ENCODE results near the gene ELAC1.

ELAC1 gene

DNA sequence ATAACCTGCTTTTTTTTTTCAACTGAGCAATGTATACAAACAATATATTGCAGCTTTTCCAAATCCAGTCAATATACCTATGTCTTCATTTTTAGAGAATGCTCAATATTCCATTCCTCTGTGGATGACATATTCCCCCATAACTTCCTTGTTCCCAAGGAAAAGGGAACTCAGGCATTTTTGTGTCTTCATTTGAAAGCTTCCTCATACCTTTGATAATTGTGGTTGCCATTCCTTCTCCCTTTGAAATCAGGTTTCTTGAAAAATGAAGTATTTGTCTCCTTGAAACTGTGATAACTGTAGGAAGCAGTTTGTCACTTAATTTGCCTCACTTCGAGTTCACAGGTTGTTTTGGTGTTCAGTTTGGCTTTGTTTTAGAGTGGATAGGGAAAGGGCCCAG lies 13.5 kb downstream of the ELAC1 start:
- TF ChIP-seq, protein P1, sequence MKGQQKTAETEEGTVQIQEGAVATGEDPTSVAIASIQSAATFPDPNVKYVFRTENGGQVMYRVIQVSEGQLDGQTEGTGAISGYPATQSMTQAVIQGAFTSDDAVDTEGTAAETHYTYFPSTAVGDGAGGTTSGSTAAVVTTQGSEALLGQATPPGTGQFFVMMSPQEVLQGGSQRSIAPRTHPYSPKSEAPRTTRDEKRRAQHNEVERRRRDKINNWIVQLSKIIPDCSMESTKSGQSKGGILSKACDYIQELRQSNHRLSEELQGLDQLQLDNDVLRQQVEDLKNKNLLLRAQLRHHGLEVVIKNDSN (IDR thresholded peaks at IDR 0.05): no peak
- TF ChIP-seq CEBPB (IDR thresholded peaks at IDR 0.05) (no peak), FOXM1 (IDR thresholded peaks at IDR 0.05; ENCODE audit: borderline replicate concordance, low read depth) (no peak), YY1 (IDR thresholded peaks at IDR 0.05; ENCODE audit: low read depth) (no peak), TCF12 (IDR thresholded peaks at IDR 0.05; ENCODE audit: low read depth) (no peak), TEAD4 (IDR thresholded peaks at IDR 0.05) (no peak), EGR1 (IDR thresholded peaks at IDR 0.05) (no peak)
- TF ChIP-seq, protein P2, sequence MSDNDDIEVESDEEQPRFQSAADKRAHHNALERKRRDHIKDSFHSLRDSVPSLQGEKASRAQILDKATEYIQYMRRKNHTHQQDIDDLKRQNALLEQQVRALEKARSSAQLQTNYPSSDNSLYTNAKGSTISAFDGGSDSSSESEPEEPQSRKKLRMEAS (IDR thresholded peaks at IDR 0.05): no peak
- TF ChIP-seq, protein P3, sequence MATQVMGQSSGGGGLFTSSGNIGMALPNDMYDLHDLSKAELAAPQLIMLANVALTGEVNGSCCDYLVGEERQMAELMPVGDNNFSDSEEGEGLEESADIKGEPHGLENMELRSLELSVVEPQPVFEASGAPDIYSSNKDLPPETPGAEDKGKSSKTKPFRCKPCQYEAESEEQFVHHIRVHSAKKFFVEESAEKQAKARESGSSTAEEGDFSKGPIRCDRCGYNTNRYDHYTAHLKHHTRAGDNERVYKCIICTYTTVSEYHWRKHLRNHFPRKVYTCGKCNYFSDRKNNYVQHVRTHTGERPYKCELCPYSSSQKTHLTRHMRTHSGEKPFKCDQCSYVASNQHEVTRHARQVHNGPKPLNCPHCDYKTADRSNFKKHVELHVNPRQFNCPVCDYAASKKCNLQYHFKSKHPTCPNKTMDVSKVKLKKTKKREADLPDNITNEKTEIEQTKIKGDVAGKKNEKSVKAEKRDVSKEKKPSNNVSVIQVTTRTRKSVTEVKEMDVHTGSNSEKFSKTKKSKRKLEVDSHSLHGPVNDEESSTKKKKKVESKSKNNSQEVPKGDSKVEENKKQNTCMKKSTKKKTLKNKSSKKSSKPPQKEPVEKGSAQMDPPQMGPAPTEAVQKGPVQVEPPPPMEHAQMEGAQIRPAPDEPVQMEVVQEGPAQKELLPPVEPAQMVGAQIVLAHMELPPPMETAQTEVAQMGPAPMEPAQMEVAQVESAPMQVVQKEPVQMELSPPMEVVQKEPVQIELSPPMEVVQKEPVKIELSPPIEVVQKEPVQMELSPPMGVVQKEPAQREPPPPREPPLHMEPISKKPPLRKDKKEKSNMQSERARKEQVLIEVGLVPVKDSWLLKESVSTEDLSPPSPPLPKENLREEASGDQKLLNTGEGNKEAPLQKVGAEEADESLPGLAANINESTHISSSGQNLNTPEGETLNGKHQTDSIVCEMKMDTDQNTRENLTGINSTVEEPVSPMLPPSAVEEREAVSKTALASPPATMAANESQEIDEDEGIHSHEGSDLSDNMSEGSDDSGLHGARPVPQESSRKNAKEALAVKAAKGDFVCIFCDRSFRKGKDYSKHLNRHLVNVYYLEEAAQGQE (IDR thresholded peaks at IDR 0.05; ENCODE audit: low read depth): no peak

DNA sequence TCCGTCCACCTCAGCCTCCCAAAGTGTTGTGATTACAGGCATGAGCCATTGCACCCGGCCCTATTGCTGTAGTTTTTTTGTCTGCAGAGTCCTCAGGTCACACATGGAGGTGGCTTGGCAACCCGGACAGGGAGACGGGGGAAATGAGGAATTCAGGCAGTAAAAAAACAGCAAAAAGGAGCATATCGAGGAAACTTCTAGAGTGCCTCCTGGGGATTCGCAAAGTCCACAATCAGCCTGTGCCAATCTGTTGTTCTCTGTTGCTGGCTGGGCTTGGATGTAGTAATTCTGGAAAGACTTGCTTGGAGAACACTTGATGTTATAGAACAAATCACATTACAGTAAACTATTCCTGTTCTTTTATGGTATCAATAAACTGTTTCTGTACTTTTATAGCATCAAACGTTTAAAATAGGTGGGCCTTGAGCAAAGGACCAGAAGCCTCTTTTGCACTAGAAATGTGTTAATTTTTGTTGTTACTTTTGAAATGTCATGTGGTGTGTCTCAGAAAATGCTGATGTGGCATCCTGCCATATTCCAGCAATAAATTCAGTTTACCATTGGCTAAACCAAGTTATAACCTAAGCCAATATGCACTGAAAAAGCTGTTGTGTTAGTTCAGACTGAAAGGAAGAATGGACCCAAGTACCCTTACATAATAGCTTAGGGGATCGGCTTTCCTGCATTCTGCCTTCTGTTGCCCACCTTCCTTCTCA lies 14.4 kb downstream of the ELAC1 start:
- TF ChIP-seq TCF12 (IDR thresholded peaks at IDR 0.05; ENCODE audit: low read depth) (no peak), TAF1 (IDR thresholded peaks at IDR 0.05; ENCODE audit: low read depth) (no peak), EP300 (IDR thresholded peaks at IDR 0.05; ENCODE audit: borderline replicate concordance) (no peak), NFIC (IDR thresholded peaks at IDR 0.05) (no peak), TEAD4 (IDR thresholded peaks at IDR 0.05) (no peak), RAD21 (IDR thresholded peaks at IDR 0.05; ENCODE audit: low read depth) (no peak), YY1 (IDR thresholded peaks at IDR 0.05; ENCODE audit: low read depth) (no peak), EGR1 (IDR thresholded peaks at IDR 0.05) (no peak), ZBTB7A (IDR thresholded peaks at IDR 0.05; ENCODE audit: low read depth) (no peak), FOXM1 (IDR thresholded peaks at IDR 0.05; ENCODE audit: borderline replicate concordance, low read depth) (no peak), CREB1 (IDR thresholded peaks at IDR 0.05; ENCODE audit: low read depth) (no peak), CEBPB (IDR thresholded peaks at IDR 0.05) (no peak)
- TF ChIP-seq, protein P3 (IDR thresholded peaks at IDR 0.05; ENCODE audit: low read depth): no peak
- TF ChIP-seq, protein P1 (IDR thresholded peaks at IDR 0.05): no peak
- TF ChIP-seq, protein P2 (IDR thresholded peaks at IDR 0.05): no peak

DNA sequence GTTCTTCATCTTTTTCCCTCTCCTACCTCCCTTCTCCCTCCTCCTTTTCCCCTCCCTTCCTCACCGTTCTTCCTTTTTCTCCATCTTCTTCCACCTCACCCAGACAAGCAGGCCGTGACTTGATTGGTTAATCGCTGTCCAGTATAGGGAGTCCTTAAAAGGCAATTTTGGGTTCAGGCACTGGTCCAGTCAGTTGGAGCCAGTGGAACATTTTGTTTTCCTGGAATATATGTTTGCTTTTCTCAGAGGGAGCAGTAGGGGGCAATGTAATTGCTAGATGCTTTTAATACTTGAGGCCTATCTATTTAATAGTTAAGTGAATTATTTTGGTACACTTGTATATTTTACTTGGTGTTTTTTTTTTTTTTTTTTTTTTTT lies 15.0 kb downstream of the ELAC1 start:
- TF ChIP-seq TEAD4 (IDR thresholded peaks at IDR 0.05) (no peak), TAF1 (IDR thresholded peaks at IDR 0.05; ENCODE audit: low read depth) (no peak), YY1 (IDR thresholded peaks at IDR 0.05; ENCODE audit: low read depth) (no peak), RAD21 (IDR thresholded peaks at IDR 0.05; ENCODE audit: low read depth) (no peak), FOXM1 (IDR thresholded peaks at IDR 0.05; ENCODE audit: borderline replicate concordance, low read depth) (no peak), CEBPB (IDR thresholded peaks at IDR 0.05) (no peak)
- TF ChIP-seq, protein P2 (IDR thresholded peaks at IDR 0.05): no peak

DNA sequence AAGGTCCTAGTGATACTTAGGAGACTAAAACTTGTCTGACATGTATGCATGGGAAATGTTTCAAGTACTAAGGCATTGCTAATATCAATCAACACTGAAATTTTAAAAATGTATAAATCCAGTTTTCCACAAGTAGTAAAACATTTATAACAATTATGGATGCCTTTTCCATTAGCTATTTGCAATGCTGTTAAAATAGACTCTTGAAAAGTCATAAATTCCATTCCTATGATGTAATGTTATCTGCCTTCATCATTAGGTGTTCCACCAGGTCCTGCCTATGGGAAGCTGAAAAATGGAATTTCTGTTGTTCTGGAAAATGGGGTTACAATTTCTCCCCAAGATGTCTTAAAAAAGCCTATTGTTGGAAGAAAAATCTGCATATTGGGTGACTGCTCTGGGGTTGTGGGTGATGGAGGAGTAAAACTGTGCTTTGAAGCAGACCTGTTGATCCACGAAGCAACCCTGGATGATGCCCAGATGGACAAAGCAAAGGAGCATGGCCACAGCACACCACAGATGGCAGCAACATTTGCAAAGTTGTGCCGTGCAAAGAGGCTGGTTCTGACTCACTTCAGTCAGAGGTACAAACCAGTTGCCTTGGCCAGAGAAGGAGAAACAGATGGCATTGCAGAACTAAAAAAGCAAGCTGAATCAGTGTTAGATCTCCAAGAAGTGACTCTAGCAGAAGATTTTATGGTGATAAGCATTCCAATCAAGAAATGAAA lies 18.7 kb downstream of the ELAC1 start:
- no peak for TF ChIP-seq YY1 (IDR thresholded peaks at IDR 0.05; ENCODE audit: low read depth)
- no peak for TF ChIP-seq CREB1 (IDR thresholded peaks at IDR 0.05; ENCODE audit: low read depth)
- TF ChIP-seq, protein P1 (IDR thresholded peaks at IDR 0.05): no peak
- TF ChIP-seq, protein P2 (IDR thresholded peaks at IDR 0.05): no peak
- TF ChIP-seq EGR1 (IDR thresholded peaks at IDR 0.05): no peak
- no peak for TF ChIP-seq ZBTB7A (IDR thresholded peaks at IDR 0.05; ENCODE audit: low read depth)
- TF ChIP-seq EP300 (IDR thresholded peaks at IDR 0.05; ENCODE audit: borderline replicate concordance): no peak
- TF ChIP-seq, protein P3 (IDR thresholded peaks at IDR 0.05; ENCODE audit: low read depth): no peak
- no peak for TF ChIP-seq RAD21 (IDR thresholded peaks at IDR 0.05; ENCODE audit: low read depth)
- TF ChIP-seq TCF12 (IDR thresholded peaks at IDR 0.05; ENCODE audit: low read depth): no peak
- TF ChIP-seq TEAD4 (IDR thresholded peaks at IDR 0.05): no peak
- TF ChIP-seq TAF1 (IDR thresholded peaks at IDR 0.05; ENCODE audit: low read depth): no peak
- no peak for TF ChIP-seq NFIC (IDR thresholded peaks at IDR 0.05)
- TF ChIP-seq CEBPB (IDR thresholded peaks at IDR 0.05): no peak
- no peak for TF ChIP-seq FOXM1 (IDR thresholded peaks at IDR 0.05; ENCODE audit: borderline replicate concordance, low read depth)

All from Ishikawa (cell line).